Fibroblast of pulmonary artery (primary cell): ENCODE data around the gene ABCB8.

Experiments
- DNase-seq: peaks from one replicate; pipeline ENCODE4 v3.0.0-alpha.2; 2010; ENCODE audit warnings: low read depth
- H3K4me3 ChIP-seq: replicated peaks from 2 replicates; pipeline ENCODE4 v1.5.1; 2011; ENCODE audit warnings: low read depth, mild to moderate bottlenecking, control low read depth, low read length, moderate library complexity
- TF ChIP-seq, protein P1 (sequence below): IDR thresholded peaks from 2 replicates; pipeline ENCODE4 v1.5.1; 2011; ENCODE audit warnings: mild to moderate bottlenecking, control low read depth, low read length, inconsistent platforms; ENCODE audit errors: missing control alignments

ABCB8 gene

DNA sequence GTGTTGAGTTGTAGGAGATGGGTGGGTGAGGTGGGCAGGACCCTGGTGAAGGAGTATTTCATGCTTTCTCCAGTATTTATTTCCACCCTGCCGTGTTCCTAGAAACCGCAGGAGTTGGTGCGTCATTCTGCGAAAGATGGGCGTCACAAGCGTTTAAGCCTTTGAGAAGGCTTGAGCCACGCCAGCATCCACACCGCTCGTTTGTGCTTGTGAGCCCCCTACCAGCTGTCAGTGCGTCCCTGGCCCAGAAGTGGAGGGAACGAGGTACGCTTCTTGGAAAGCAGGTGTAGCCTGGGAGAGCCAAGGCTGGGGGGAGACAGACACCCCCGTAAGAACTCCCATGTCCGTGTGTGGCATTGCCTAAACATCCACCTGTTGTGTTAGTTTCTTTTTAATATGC, 63.7 kb downstream of the ABCB8 start:
- TF ChIP-seq, protein P1, sequence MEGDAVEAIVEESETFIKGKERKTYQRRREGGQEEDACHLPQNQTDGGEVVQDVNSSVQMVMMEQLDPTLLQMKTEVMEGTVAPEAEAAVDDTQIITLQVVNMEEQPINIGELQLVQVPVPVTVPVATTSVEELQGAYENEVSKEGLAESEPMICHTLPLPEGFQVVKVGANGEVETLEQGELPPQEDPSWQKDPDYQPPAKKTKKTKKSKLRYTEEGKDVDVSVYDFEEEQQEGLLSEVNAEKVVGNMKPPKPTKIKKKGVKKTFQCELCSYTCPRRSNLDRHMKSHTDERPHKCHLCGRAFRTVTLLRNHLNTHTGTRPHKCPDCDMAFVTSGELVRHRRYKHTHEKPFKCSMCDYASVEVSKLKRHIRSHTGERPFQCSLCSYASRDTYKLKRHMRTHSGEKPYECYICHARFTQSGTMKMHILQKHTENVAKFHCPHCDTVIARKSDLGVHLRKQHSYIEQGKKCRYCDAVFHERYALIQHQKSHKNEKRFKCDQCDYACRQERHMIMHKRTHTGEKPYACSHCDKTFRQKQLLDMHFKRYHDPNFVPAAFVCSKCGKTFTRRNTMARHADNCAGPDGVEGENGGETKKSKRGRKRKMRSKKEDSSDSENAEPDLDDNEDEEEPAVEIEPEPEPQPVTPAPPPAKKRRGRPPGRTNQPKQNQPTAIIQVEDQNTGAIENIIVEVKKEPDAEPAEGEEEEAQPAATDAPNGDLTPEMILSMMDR, result no peak

DNA sequence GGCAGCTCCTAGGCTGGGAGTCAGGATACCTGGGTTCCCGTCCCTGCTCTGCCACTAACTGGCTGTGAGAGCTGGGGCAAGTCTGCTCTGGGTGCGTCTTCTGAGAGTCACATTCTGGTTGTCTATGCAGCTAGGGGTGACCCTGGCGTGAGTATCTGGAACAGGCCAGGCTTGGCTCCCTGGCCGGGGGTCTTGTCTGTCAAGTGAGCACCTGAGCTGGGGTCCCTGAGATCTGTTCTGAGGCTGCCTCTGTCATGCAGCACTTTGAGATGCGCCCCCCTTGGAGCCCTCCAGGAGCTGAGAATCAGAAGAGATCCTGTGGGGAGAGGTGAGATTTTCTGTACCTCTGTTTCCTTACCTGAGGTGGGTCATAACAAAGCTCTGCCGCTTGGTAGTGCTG, 65.5 kb downstream of the ABCB8 start:
- TF ChIP-seq, protein P1, result no peak
- H3K4me3 ChIP-seq, result no peak overlapping the region
- DNase-seq, result no peak

More for the DNA sequence above, 63.7 kb downstream of the ABCB8 start:
- no peak overlapping the region for H3K4me3 ChIP-seq
- DNase-seq, result no peak

DNA sequence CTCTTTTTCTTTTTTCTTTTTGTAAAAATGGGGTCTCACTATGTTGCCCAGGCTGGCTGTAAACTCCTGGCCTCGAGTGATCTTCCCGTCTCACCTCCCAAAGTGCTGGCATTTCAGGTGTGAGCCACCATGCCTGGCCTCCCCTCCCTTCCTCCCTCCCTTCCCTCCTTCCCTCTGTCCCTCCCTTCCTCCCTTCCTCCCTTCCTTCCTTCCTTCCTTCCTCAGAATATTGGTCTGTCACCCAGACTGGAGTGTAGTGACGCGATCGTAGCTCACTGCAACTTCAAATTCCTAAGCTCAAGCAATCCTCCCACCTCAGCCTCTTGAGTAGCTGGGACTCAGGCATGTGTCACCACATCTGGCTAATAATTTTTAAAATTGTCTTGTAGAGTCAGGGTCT, 66.4 kb downstream of the ABCB8 start:
- TF ChIP-seq, protein P1, result no peak
- DNase-seq, result no peak
- no peak overlapping the region for H3K4me3 ChIP-seq

DNA sequence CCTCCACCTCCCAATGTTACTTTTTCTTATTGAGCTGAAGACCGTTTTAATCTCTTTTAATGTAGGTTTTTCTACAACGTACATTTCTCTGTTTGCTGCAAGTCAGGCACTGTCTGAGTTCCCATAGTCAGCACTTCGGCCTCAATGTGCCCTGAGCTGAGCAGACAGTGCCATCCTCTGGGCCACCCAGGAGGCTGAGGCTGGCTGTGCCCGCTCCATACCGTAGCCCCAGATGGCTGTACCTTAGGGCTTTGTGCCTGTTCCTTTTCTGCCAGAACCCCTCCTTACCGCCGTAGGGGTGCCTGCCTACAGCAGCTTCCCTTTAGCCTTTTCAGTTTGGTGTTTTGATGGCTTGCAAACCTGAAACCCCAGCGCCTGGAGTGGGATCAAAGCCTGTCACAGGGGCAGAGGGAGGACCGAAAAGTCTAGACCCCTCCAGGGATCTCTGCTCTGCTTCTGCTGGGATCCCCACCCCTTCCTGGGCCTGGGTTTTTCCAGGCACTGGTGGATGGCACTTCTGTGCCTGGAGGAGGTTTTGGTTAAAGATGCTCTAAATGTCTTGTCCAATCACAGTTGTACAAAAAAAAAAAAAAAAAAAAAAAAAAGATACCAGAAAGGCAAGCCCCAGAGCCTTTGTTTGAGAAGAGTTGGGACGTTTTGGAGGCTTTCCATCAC, 67.0 kb downstream of the ABCB8 start:
- DNase-seq, result no peak
- TF ChIP-seq, protein P1, result no peak
- no peak overlapping the region for H3K4me3 ChIP-seq

DNA sequence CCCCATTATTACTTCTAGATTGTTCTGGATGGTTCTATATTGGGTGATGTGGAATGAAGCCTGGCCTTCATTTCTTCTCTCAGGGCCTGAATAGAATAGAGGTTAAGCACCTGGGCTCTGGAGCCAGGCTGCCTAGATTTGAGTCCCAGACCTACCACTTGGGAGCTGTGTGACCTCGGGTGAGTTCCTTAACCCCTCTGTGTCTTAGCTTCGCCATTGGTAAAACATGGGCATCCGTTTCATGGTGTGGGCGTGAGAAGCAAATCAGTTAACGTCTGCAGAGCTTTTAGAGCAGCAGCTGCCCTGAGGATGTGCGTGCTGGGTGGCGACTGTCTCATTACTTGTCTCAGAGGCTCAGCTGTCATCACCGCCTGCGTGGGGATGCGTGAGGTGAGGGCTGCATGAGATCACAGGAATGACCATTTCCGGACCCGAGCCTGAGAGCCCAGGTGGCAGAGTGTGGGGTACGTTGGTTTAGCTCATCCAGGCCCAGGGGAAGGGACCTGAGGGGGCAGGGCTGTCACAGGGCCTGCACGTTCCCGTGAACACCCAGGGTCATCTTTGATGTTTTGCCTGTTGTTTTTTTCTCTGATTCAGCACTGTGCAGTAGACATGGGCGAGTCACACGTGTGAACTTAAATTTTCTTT, 67.7 kb downstream of the ABCB8 start:
- DNase-seq, result no peak
- H3K4me3 ChIP-seq, result no peak overlapping the region
- TF ChIP-seq, protein P1, result no peak
